GM12891 (cell line): ENCODE results near the gene RAE1. TPM values are rescaled to one million over a fixed set of nuclear protein-coding genes. Genes with fewer than 3 reads are reported as not detected.
A peak's percentile ranks its signal among the peaks of the same experiment; 100 is the strongest.

Experiments used
- DNase-seq: peaks from one replicate; pipeline ENCODE4 v3.0.0; 2011; ENCODE audit warnings: low spot score; ENCODE audit not compliant: insufficient read length
- FAIRE-seq: peaks from 2 replicates; lab custom pipeline; 2011; peaks lifted over from hg19 to GRCh38; lab: Jason Lieb, UNC
- PAX5 ChIP-seq: IDR thresholded peaks from 2 replicates; pipeline ENCODE4 v1.6.1; 2011; ENCODE audit warnings: low read length, moderate library complexity, mild to moderate bottlenecking; ENCODE audit not compliant: insufficient read depth, severe bottlenecking
- POLR2A ChIP-seq: IDR thresholded peaks from 2 replicates; pipeline ENCODE4 v1.6.1; 2011; ENCODE audit warnings: low read depth, low read length, control low read depth
- POLR2AphosphoS5 ChIP-seq: IDR thresholded peaks from 2 replicates; pipeline ENCODE4 v1.6.1; 2011; ENCODE audit warnings: low read depth, low read length, control low read depth
- POU2F2 ChIP-seq: IDR thresholded peaks from 2 replicates; pipeline ENCODE4 v1.6.1; 2011; ENCODE audit warnings: low read depth, mild to moderate bottlenecking, control low read depth, low read length, moderate library complexity
- SPI1 ChIP-seq: IDR thresholded peaks from 2 replicates; pipeline ENCODE4 v1.6.1; 2011; ENCODE audit warnings: low read depth, low read length, control low read depth
- TAF1 ChIP-seq: IDR thresholded peaks from 2 replicates; pipeline ENCODE4 v1.6.1; 2011; ENCODE audit warnings: low read depth, low read length, control low read depth
- polyA plus RNA-seq: library from polyadenylated mRNA; unstranded; fragments of >200 nt; gene quantifications from one replicate; pipeline ENCODE4 v1.2.1, GENCODE V29; 2012; ENCODE audit warnings: low read depth, missing spikeins, inconsistent platforms; ENCODE audit not compliant: missing spikeins

Gene RAE1
- 29.3 TPM for polyA plus RNA-seq

GRCh38 chr20:57351042-57351783 lies at the start of gene RAE1:
Gene RAE1 (plus strand): TSS chr20:57351255. CDS start chr20:57354039, 2,784 bp downstream.
- FAIRE-seq, result peak; percentile 97
- TF ChIP-seq POLR2AphosphoS5, result peak; percentile 77
- peak; percentile 22; the same call in 1 of the 2 replicates for TF ChIP-seq POU2F2
- TF ChIP-seq POLR2A, result peak; percentile 88
- no peak for TF ChIP-seq PAX5
- peak; percentile 42; the same call in 1 of the 2 replicates for TF ChIP-seq SPI1
- 0 out of 2 replicates have a peak, but pooled peaks have one; percentile 27 for TF ChIP-seq TAF1

GRCh38 chr20:57306747-57307146 lies 44.3 kb upstream of the RAE1 start:
- FAIRE-seq (no peak), DNase-seq (no peak)
- TF ChIP-seq POLR2A (no peak), TAF1 (no peak), POU2F2 (no peak), PAX5 (no peak), SPI1 (no peak)

More at GRCh38 chr20:57351042-57351783, at the start of gene RAE1:
- DNase-seq, result peak; percentile 76

DNA sequence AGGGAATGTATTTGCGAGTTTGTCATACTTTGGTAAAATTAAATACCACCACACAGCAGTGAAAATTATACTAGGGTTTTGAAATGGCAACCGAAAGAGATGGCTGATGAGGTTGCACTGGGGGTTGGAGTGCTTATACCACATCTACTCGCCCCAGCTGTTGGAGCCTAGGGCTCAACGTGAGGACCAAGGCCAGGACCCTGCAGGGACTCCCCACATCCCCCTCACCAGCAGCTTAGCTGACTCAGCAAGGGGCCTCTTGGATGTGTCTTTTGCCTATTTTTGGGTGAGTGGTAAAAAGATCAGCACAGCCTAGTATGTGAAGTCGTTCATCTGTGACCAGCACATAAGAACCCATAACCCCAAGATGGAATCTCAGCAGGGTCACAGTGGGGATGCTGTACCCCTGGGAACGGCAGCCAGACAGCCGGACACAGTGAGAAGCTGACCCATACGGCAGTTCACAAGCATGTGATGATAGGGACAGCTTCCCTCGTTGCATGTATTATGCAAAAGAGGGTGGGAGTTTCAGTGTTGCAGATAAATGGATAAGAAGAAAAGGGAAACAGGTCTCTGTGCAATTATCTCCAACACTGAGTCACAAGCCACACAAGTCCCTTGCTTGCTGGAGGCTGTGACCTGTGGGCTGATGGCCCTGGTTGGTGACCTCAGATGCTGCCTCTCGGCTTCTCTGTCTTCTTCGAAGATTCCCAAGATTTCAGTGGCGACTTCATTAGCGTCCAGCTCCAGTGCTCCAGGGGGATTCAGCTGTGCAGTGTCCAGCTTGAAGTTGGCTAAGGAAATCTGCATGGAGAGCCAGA lies 42.4 kb upstream of the RAE1 start:
- FAIRE-seq (no peak), DNase-seq (no peak)
- TF ChIP-seq POU2F2, result peak; percentile 50; the same call in 1 of the 2 replicates
- TF ChIP-seq PAX5, result no peak

- no peak for FAIRE-seq
Observed at GRCh38 chr20:57309544-57310115, 41.4 kb upstream of the RAE1 start.

DNA sequence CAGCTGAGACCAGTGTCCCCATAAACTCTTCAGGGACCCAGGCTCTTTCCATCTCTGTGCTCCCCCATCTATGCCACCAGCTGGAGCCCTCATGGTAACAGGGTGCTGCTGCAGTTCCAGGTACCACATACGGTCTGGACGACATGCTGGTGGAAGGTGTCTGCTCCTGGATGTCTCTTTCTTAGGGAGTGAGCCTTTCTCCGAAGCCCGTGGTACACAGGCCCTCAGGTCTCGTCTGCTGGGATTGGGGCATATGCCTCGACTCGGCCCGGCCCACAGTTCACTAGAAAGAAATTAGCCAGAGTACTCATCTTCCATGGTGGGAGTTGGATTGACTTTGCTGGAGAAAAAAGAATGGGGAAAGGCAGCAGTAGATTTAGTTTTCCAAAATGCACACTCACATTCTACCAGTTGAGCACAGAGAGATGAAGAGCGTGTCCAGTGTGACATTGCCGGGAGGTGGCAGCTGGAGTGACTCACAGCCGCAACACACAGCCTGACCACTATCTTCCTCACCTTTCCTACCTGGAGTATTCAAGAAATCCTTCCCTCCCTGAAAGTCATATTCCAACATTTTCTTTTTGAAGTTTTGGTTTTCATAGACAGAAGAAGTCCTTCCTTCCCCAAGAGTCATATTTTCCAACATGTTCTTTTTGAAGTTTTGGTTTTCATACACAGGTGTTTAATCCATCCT lies 40.1 kb upstream of the RAE1 start:
- TF ChIP-seq TAF1, result no peak
- no peak for TF ChIP-seq POLR2AphosphoS5
- no peak for TF ChIP-seq SPI1
- no peak for TF ChIP-seq PAX5
- TF ChIP-seq POU2F2, result no peak
- TF ChIP-seq POLR2A, result no peak
- DNase-seq (no peak), FAIRE-seq (no peak)

More at GRCh38 chr20:57309544-57310115, 41.4 kb upstream of the RAE1 start:
- TF ChIP-seq POU2F2 (no peak), PAX5 (no peak), POLR2A (no peak), TAF1 (no peak), POLR2AphosphoS5 (no peak), SPI1 (no peak)
- DNase-seq, result no peak

GRCh38 chr20:57312138-57312537 lies 38.9 kb upstream of the RAE1 start:
- FAIRE-seq, result no peak
- no peak for DNase-seq
- TF ChIP-seq POLR2AphosphoS5, result no peak
- no peak for TF ChIP-seq POLR2A
- TF ChIP-seq SPI1, result no peak
- TF ChIP-seq TAF1, result no peak
- no peak for TF ChIP-seq POU2F2
- TF ChIP-seq PAX5, result no peak

DNA sequence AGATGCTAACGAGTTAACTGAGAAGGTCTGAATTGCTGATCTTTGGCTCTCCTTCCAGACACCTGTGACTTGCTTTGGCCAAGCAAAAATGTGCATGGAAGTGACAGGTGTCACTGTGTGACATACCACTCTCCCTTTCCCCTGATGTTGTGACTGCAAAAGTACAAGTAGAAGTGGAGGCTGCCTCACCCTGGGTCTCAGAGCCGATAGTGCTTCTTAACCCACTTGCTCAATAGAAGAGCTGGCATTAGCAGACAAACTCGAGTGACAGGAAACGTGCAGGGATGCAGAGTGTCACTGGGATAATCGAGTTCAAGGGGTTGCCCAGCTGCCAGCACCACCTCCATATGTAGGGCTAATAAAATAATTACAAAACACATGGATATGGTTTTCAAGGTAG lies 37.8 kb upstream of the RAE1 start:
- DNase-seq (no peak), FAIRE-seq (no peak)
- TF ChIP-seq POLR2AphosphoS5 (no peak), POU2F2 (no peak), PAX5 (no peak), POLR2A (no peak), SPI1 (no peak), TAF1 (no peak)

DNA sequence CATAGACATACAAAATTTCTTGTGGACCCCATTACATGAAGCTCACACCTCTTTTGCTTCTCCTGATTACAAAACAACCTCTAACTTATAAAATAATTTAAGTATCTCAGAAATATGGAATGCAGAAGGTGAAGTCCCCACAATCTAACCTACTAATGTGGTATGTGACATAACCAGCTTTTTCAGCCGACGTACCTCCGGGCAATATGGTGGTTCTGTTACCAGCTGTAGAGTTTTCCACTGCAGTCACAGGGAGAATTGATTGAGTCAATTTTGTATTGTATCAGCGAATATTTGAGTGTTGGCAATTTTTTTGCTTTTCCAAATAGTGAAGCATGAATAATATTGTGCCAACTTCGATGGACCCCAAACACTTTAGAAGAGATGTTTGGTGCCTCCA lies 37.1 kb upstream of the RAE1 start:
- DNase-seq (no peak), FAIRE-seq (no peak)
- TF ChIP-seq TAF1 (no peak), POU2F2 (no peak), POLR2AphosphoS5 (no peak), PAX5 (no peak), SPI1 (no peak), POLR2A (no peak)
